Endometrial microvascular endothelial cells (primary cell): ENCODE measurements around the gene RNPEP. TPM values are rescaled to one million over a fixed set of nuclear protein-coding genes. Genes with fewer than 3 reads are reported as not detected.

Experiments used
- total RNA-seq: library from RNA; depleted of rRNA; stranded (reverse); fragments of >200 nt; gene quantifications from one replicate; pipeline ENCODE4 v1.2.3, GENCODE V29; 2015; ENCODE audit errors: inconsistent ontology term

Gene RNPEP
- total RNA-seq, 1 donor from 2014 or later: 90.5 TPM

Other genes with a start within 250 kb of the RNPEP start
- 31.1 TPM for gene IPO9, start 153.5 kb upstream of the RNPEP start, total RNA-seq
- gene SHISA4, start 93.8 kb upstream of the RNPEP start, total RNA-seq: 33.5 TPM
- gene LMOD1, start 36.1 kb upstream of the RNPEP start, total RNA-seq: 0.19 TPM
- gene TIMM17A, start 27.1 kb upstream of the RNPEP start, total RNA-seq: 84.6 TPM
- not detected for gene ELF3, start 27.9 kb downstream of the RNPEP start, total RNA-seq
- gene GPR37L1, start 140.3 kb downstream of the RNPEP start, total RNA-seq: not detected
- gene ARL8A, start 162.1 kb downstream of the RNPEP start, total RNA-seq: 30.5 TPM
- gene PTPN7, start 178.0 kb downstream of the RNPEP start, total RNA-seq: 2.4 TPM
- not detected for gene LGR6, start 211.2 kb downstream of the RNPEP start, total RNA-seq